HL-60 (cell line): ENCODE results near the gene NAT9.

Experiments
- POLR2AphosphoS5 ChIP-seq: IDR thresholded peaks from 2 replicates; pipeline ENCODE4 v1.6.1; 2012; ENCODE audit warnings: low read depth
- TF ChIP-seq, protein P1 (sequence below): IDR thresholded peaks from one replicate; pipeline ENCODE4 v1.5.1; 2011; ENCODE audit warnings: low read length, control low read depth, inconsistent platforms; ENCODE audit not compliant: insufficient read depth

GRCh38 chr17:74801896-74802295 is 25.8 kb upstream of the NAT9 start:
- no peak for TF ChIP-seq POLR2AphosphoS5
- TF ChIP-seq, protein P1, sequence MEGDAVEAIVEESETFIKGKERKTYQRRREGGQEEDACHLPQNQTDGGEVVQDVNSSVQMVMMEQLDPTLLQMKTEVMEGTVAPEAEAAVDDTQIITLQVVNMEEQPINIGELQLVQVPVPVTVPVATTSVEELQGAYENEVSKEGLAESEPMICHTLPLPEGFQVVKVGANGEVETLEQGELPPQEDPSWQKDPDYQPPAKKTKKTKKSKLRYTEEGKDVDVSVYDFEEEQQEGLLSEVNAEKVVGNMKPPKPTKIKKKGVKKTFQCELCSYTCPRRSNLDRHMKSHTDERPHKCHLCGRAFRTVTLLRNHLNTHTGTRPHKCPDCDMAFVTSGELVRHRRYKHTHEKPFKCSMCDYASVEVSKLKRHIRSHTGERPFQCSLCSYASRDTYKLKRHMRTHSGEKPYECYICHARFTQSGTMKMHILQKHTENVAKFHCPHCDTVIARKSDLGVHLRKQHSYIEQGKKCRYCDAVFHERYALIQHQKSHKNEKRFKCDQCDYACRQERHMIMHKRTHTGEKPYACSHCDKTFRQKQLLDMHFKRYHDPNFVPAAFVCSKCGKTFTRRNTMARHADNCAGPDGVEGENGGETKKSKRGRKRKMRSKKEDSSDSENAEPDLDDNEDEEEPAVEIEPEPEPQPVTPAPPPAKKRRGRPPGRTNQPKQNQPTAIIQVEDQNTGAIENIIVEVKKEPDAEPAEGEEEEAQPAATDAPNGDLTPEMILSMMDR, result no peak
